NCI-H1092 treated with DMSO at 0.1 percent for 48 hours (cell line): ENCODE data around the gene DGKI.
"Not testable (repeated sequence)": the region's sequence is repeated elsewhere in the genome, so short reads cannot be mapped to it uniquely, and the experiment has no call there.

Experiments
- DNase-seq: peaks from one replicate; lab custom pipeline; 2025; lab: John Stamatoyannopoulos, UW

DGKI gene

GRCh38 chr7:137469858-137470257, 376.9 kb downstream of the DGKI start:
- no peak for DNase-seq

DNA sequence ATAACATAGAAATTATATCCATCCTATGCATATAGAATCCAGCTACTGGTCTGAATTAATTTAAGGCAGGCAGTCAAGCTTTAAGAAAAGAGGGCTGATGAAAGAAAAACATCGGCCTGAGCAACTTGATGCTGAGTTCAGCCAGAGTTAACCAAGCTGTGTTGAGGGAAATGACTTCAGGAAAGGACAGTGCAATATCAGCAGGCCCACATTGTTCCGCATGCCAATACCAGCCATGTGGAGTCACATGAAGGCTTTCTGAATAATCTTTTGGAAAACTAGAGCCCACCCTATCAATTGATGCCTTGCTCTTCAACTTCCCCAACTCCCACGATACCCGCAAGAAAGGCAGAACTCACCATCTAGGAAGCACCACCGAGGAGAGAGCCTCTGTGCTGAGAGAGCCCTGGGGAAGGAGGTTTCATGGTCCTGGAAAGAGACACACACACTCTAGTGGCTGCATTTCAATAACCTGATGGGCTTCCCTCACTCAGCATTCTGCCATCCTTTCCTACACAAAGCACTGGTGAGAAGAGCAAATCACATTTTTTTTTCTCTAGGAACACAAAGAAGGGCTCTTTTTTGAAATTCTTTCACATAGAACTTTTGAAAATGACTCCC, 377.5 kb downstream of the DGKI start:
- DNase-seq: no peak

DNA sequence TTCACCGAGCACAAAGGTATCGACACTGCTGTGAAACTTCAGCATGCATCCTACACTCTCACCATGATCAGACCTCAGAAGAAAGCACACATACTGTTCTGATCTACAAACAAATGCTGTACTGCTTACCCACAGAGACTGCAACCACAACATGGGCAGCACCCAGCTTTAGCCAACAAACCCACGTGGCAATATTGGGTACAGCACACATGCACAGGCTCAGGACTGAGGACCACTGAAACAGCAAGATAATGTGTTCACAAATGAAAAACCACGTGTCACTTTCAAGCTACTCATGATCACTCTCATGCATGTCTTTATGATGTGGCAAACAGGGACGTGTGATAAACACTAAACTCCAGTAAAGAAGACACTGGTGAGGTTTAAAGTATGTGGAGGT, 383.9 kb downstream of the DGKI start:
- no peak for DNase-seq

DNA sequence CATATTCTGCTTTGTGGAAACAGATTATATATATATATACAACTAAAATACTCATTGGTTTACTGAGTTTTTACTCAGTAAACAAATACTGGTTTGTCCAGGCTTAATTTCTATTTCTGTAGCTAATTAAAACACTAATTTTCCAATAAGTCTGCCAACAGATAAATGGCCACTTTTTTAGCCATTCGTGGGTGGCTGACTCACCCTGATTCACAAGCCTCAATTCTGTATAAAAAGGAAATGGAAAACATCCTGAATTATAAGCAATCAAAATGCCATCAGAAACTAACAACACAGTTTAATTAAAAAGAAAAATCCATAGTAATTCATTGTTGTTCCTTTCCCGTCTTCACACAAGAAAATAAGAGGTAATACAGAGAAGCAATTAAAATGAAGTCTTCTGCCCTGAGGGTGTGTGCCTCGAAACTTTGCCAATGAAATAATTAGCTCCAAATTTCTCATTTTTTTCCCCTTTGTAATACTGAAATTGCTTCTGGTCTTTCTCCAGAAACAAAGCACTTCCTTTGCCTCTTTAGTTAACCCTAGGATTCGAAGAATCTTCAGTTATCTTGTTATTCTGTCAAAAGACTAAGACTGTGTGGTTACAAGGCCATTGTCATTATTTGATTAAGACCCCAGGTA, 384.6 kb downstream of the DGKI start:
- DNase-seq: no peak

DNA sequence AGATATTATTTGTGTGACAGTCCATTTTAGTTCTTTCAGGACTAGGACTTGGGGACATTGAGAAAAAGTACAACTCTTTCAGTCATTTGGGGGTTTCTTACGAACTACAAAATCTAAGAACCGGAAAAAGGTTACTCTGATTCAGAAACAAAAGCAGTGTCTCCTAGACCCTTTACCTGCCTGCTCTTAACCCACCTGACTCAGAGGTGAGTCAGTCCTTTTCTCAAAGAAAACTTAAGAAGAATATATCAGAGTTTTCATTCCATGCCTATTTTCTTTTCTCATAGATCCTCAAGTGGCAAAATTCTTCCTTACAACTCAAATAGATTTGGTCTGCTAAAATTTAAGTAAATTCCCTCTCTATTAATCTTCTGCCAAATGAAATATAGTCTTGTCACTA, 388.4 kb downstream of the DGKI start:
- no peak for DNase-seq

DNA sequence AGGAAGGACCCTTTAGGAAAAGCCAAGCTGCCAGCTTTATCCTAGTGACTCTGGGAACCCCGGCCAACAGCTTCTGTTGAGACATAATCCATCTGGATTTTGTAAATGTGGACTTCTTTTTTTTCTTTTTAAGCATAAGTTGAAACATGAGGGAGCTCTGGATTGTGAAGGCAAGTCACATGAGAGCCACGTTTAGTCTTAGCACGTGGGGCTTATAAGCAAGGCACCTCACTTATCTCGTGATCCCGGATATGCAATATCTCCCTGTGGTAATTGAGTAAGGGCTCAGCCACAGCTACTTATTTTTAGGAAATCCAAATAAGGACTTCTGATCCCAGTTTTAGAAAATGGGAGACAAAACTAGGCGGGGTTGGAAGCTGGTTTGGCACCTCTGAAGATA, 392.0 kb downstream of the DGKI start:
- DNase-seq: no peak

- peak; percentile 85 for DNase-seq
These were observed 392.5 kb downstream of the DGKI start for GRCh38 chr7:137454246-137454724.

DNA sequence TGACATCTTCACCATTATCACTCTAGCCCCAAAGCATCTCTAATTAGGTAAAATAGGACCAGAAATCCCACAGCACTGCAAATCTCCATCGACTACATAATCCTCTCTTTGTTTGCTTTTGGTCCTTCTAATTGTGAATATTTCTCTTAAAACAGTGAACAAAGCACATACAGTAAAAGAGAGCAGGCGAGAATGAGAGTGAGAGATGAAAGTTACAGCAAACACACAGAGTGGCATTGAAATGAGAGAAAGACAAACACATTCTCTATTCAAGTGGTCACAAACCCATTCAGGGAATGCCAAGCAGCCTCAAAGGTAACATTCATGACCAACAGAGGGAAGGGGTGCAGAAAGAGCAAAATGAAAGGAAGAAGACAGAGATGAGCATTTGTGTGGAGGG, 393.4 kb downstream of the DGKI start:
- peak; percentile 98 for DNase-seq

DNA sequence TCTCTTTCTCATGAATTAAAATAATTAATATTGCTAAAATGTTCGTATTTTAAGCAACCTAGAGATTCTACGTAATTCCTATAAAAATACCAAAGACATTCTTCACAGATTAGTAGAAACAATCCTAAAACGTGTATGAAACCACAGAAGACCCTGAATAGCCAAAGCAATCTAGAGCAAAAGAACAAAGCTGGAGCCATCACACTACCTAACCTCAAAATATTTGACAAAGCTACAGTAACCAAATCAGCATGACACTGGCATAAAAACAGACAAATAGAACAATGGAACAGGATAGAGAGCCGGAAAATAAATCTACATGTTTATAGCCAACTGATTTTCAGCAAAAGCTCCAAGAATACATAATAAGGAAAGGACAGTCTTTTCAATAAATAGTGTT, 397.8 kb downstream of the DGKI start:
- no peak for DNase-seq

DNA sequence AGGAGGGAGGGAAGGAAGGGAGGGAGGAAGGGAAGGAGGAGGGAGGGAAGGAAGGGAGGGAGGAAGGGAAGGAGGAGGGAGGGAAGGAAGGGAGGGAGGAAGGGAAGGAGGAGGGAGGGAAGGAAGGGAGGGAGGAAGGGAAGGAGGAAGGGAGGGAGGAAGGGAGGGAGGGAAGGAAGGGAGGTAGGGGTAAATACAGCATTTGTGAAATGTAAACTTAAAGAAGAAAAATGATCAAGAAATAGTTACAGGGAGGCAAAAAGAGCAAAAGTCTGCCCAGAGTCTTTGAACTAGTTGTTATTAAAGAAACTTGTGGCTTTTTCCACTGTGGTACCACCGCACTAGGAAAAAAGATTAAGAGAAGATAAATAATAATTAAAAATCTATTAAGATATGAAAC, 398.2 kb downstream of the DGKI start:
- not testable (repeated sequence) for DNase-seq

- no peak for DNase-seq
These were observed 400.7 kb downstream of the DGKI start for GRCh38 chr7:137446025-137446424.

- no peak for DNase-seq
These were observed 401.5 kb downstream of the DGKI start for GRCh38 chr7:137445268-137445667.

DNA sequence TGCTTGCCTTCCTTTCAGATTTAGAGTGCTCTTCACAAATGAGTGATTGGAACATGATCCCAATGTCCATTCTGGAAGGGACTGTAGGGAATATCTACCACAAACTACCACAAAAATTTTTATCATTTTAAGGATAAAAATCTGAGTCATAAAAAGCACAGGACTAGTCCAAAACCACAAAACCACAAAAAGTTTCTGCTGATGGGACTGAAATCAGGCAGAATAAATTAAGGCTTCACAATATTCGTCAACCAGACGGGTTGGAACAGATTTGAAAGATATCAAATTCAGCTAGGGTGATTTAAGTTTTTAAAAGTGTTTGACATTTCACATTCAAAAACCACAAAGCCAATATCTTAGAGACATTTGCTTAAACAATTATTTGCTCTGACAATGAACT, 403.2 kb downstream of the DGKI start:
- no peak for DNase-seq

- no peak for DNase-seq
These were observed 405.3 kb downstream of the DGKI start for GRCh38 chr7:137441451-137441850.

DNA sequence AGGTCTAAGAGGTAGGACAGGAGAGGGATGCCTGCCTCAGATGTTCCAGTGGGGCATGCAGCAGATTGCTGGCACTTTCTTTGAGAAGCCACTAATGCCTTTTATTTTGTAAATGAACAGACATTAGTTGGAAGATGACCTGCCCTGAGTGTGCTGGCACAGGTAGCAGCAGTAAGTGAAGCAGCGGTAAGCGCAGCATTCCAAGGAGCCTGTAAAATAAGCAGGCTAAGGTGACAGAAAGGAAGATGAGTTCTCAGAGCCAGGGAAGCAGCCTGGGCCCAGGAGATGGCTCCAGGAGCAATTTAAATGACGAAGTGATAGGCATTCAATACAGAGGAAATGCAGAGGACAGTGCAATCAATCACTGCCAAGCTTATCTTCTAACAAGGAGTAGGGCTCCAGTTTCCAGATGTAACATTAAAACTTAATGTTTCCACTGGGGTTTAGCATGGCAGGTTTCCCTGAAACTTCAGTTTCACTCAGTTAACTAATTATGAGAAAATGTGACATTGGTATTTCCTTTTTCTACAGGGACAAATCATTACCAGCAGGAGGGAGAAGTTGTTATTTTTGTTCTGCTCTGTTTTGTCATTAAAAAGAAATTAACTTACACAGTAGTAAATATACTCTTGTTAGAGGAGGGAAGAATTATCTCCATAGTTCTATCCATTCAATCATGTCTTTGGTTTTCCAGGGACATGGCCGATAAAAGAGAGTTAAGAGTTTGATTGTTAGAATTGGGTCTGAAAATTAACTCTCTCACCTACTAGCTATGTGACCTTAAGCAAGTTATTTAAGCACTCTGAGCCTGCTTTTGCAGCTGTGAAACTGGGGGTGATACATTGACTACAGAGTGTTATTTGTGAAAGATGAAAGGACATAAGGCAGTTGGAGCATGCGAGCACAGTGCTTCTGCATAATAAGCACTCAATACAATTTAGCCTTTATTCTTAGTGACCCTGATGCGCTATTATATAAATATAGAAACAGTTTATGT, 406.6 kb downstream of the DGKI start:
- DNase-seq: no peak

DNA sequence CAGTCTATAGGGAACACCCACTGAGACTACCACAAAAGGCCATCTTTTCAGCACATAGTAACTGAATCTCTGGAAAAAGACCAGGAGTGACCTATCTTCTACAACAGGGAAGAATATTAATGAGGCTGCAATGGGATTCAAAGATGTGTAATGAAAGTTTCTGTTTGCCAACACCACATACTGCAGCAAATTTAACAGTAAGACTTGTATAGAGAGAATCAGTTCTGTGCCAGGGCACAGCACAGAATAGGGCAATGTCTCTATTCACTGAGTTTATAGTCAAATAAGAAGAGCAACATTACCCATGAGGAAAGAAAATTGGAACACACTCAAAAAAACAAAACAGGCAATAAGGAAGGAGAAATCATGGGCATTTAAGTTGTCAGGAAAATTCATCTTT, 411.8 kb downstream of the DGKI start:
- no peak for DNase-seq

DNA sequence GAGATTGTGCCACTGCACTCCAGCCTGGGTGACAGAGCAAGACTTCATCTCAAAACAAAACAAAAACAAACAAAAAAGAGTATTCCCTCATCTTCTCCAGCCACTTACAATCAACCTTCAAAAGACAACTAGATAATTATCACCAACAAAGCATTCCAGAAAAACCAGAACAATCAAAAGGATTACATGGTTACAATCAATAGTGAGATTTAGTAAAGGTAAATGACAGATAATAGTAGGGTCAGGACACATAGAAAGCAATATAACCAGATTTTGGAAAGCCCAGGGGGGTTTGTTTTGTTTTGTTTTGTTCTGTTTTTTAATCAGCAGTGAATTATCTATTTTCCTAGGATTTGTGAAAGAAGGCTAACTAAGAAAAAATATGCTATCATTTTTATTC, 412.2 kb downstream of the DGKI start:
- DNase-seq: no peak

GRCh38 chr7:137423321-137423720, 423.5 kb downstream of the DGKI start:
- no peak for DNase-seq

GRCh38 chr7:137421366-137421765, 425.4 kb downstream of the DGKI start:
- peak; percentile 92 for DNase-seq

- DNase-seq: no peak
These were observed 427.9 kb downstream of the DGKI start for GRCh38 chr7:137418841-137419240.

DNA sequence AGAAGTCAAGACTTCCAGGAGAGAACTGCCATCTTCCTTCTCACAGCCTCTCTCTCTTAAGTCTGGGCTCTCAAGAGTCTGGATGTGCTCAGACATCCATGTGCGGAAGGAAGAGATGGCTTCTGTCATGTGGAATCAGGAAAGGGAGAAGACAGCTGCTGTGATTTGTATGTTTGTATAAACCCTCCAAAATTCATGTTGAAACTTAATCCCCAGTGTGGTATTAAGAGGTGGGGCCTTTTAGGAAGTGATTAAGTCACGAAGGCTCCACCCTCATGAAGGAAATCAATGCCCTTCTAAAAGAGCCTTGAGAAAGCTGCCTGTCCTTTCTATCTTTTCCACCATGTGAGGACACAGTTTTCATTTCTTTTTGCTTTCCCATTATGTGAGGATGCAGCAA, 429.3 kb downstream of the DGKI start:
- DNase-seq: no peak

- no peak for DNase-seq
These were observed 432.9 kb downstream of the DGKI start for GRCh38 chr7:137413901-137414300.

DNA sequence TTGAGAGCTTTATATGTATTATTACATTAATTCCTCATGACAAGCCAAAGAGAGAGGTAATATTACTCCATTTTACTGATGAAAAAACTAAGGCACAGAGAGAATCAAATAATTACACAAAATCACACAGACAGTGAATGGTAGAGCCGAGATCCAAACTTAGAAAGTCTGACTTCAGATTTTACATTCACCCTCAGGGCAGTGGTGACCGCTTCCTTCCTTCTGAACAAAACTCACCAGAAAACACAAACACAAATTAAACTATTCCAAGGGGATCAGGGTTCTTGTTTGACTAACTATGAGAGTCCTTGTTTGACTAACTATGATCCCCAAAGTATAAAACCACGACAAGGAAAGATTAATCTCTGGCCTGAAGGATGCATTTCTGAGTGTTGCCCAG, 435.3 kb downstream of the DGKI start:
- DNase-seq: no peak
